Right atrium auricular region (tissue), 2 donors: ENCODE results near the gene RCE1. TPM values are rescaled to one million over a fixed set of nuclear protein-coding genes. Genes with fewer than 3 reads are reported as not detected.

Source experiments
- DNase-seq: peaks from one replicate; pipeline ENCODE4 v3.0.0-alpha.2; 2019; ENCODE audit warnings: low spot score
- H3K27ac ChIP-seq, 2 donors: fragments of 200-600 bp; sonication (generic); 1 replicate in 1 of 2; 2 replicates in 1 of 2; pipeline ENCODE4 v1.5.1; 2016 to 2019
- H3K27me3 ChIP-seq, 2 donors: fragments of 200-600 bp; sonication (generic); one replicate each; pipeline versions ENCODE4 v1.5.1 to v1.6.0; 2017 to 2019
- H3K36me3 ChIP-seq: fragments of 200-600 bp; sonication (generic); one replicate; pipeline ENCODE4 v1.5.1; 2016
- H3K4me1 ChIP-seq, 2 donors: fragments of 200-600 bp; sonication (generic); one replicate each; pipeline versions ENCODE4 v1.5.1 to v1.6.0; 2017 to 2019
- H3K4me3 ChIP-seq, 2 donors: fragments of 200-600 bp; sonication (generic); 1 replicate in 1 of 2; 2 replicates in 1 of 2; pipeline ENCODE4 v1.5.1; 2017 to 2019; ENCODE audit warnings: mild to moderate bottlenecking in 1 of 2, moderate library complexity in 1 of 2
- H3K9me3 ChIP-seq, 2 donors: fragments of 200-600 bp; sonication (generic); one replicate each; pipeline ENCODE4 v1.5.1; 2019
- total RNA-seq, 2 donors: library from RNA; depleted of rRNA; stranded (reverse); fragments of >200 nt; gene quantifications; one replicate each; pipeline ENCODE4 v1.1.0, GENCODE V29; 2016
- TF ChIP-seq, protein P1 (sequence below), 2 donors: fragments of 200-600 bp; sonication (generic); IDR thresholded peaks; one replicate each; pipeline ENCODE4 v1.5.1; 2019; ENCODE audit warnings: antibody characterized with exemption in 2 of 2

The RCE1 gene
- total RNA-seq, 2 donors from 2014 or later, result 6.4 to 8.1 TPM

DNA sequence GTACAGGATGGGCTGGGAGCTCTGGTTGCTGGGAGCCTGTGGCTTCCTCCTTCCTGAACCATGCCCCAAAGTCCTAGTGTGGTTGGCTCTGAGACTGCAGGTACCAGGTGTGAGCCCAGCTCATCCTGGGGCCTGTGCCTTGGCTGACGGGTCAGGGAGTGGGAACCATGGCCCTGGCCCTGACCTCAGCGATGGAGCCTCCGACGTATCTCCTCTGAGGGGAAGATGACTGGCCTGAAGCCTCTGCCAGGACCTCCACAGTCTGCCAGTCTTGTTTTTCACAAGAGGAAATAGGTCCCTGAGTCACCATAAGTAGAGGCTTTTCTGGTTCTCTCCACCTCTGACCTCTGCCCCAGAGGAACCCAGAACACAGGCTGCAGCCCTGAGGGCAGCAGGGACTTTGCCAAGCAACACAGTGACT, 3.4 kb downstream of the RCE1 start:
- Histone ChIP-seq H3K9me3 (no peaks in the 10 kb centered on the region), H3K36me3 (peaks cover 27% of the 10 kb centered on the region), H3K4me3 (no peak overlapping the region), H3K27ac (no peak overlapping the region), H3K27me3 (no peaks in the 10 kb centered on the region), H3K4me1 (peaks cover 0 to 26% of the 10 kb centered on the region in 2 donors)
- DNase-seq, result no peak
- TF ChIP-seq, protein P1, sequence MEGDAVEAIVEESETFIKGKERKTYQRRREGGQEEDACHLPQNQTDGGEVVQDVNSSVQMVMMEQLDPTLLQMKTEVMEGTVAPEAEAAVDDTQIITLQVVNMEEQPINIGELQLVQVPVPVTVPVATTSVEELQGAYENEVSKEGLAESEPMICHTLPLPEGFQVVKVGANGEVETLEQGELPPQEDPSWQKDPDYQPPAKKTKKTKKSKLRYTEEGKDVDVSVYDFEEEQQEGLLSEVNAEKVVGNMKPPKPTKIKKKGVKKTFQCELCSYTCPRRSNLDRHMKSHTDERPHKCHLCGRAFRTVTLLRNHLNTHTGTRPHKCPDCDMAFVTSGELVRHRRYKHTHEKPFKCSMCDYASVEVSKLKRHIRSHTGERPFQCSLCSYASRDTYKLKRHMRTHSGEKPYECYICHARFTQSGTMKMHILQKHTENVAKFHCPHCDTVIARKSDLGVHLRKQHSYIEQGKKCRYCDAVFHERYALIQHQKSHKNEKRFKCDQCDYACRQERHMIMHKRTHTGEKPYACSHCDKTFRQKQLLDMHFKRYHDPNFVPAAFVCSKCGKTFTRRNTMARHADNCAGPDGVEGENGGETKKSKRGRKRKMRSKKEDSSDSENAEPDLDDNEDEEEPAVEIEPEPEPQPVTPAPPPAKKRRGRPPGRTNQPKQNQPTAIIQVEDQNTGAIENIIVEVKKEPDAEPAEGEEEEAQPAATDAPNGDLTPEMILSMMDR (IDR thresholded peaks at IDR 0.05), result no peak

- Histone ChIP-seq H3K9me3 (no peaks in the 10 kb centered on the region), H3K27me3 (no peaks in the 10 kb centered on the region), H3K36me3 (peaks cover 27% of the 10 kb centered on the region), H3K27ac (no peak overlapping the region), H3K4me3 (no peak overlapping the region), H3K4me1 (peaks cover 0 to 16% of the 10 kb centered on the region in 2 donors)
- TF ChIP-seq, protein P1 (IDR thresholded peaks at IDR 0.05), result no peak
- DNase-seq, result no peak
Measured at GRCh38 chr11:66847461-66848232, 4.4 kb downstream of the RCE1 start.

DNA sequence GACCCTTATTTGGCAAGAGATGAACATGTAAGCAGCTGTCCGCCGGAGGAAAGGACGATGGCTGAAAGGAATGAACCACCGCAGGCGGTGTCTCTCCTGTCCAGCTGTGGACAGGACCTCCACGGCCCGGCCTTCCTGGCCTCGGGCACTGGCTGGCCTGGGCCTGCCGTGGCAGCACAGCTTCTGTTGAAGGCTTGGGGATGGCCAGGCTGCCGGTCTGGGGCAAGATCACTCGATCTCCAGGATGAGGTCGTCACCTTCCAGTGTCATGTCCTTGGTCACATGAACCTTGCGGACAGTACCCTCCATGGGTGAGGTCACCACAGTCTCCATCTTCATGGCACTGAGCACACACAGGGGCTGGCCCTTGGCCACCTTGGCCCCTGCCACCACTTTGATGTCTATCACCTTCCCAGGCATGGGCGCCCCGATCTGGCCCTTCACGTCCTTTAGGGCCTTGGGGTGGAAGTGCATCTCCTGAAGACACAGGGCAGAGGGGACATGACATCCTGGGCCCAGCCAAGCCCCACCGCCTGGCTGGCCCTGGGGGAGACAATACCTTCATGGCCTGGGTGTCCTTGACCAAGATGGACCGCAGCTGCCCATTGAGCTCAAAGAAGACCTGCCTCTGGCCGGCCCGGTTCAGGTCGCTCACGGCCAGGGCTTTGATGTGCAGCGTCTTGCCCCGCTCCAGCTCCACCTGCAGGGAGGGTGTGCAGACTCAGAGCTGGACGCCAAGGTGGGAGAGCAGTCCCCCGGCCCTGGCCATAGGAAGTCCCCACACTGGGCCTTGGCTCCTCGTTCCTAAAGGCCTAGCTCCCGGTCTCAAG, 5.6 kb downstream of the RCE1 start:
- Histone ChIP-seq H3K9me3 (no peaks in the 10 kb centered on the region), H3K4me1 (peaks cover 0 to 13% of the 10 kb centered on the region in 2 donors), H3K36me3 (peaks cover 27% of the 10 kb centered on the region), H3K27me3 (no peaks in the 10 kb centered on the region), H3K4me3 (no peak overlapping the region), H3K27ac (no peak overlapping the region)
- DNase-seq, result no peak
- TF ChIP-seq, protein P1 (IDR thresholded peaks at IDR 0.05), result no peak

DNA sequence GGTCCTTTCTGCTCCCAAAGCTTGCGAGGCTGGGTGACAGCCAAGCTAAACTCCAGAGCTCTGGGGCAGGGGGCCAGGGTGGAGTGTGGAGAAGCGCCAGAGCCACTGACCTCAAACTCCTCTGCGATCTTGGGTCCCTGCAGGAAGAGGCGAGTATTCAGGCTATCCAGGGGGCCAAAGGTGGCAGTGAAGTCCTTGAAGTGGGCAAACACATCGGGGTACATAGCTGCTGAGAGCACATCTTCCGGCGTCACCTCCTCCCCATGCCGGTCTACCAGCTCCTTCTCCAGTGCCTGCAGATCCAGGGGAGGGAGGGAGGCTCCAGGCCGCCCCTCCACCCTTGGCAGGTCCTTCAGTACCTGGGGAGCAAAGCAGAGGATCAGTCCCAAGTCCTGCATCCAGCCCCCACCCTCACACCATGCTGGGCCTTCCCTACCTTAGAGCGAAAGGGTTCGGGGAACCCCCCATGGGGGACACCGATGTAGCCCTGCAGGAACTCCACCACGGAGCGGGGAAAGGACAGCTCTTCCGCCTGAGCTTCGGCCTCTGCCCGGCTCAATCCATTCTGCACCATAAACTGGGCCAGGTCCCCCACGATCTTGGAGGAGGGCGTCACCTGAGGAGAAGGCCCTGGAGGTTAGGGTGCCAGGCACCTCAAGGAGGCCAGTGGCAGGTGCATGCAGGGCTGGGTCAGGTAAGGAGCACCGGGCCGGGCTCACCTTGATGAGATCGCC, 6.4 kb downstream of the RCE1 start:
- TF ChIP-seq, protein P1 (IDR thresholded peaks at IDR 0.05), result no peak
- DNase-seq, result no peak
- peaks cover 0 to 5% of the 10 kb centered on the region in 2 donors for H3K4me1 ChIP-seq
- no peaks in the 10 kb centered on the region for H3K9me3 ChIP-seq
- H3K27ac ChIP-seq, result no peak overlapping the region
- no peak overlapping the region for H3K4me3 ChIP-seq
- peaks cover 27% of the 10 kb centered on the region for H3K36me3 ChIP-seq
- H3K27me3 ChIP-seq, result no peaks in the 10 kb centered on the region

DNA sequence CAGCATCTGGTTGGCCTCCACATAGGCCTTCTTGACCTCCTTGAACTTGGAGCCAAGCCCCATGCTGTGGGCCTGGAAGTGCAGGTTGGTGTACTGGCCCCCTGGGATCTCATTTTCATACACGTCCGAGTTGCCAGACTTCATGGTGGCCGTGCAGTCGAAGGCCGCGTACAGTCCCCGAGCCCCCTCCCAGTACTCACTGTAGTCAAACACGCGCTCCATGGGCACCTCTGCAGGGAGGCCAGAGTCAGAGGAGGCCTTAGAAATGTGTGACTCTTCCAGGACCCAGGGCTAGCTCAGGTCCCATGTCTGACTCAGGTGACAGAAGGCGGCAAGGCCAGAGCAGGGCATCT, 7.0 kb downstream of the RCE1 start:
- H3K27me3 ChIP-seq, result no peaks in the 10 kb centered on the region
- no peak overlapping the region for H3K27ac ChIP-seq
- DNase-seq, result no peak
- H3K36me3 ChIP-seq, result peaks cover 23% of the 10 kb centered on the region
- TF ChIP-seq, protein P1 (IDR thresholded peaks at IDR 0.05), result no peak
- no peaks in the 10 kb centered on the region for H3K9me3 ChIP-seq
- H3K4me3 ChIP-seq, result no peak overlapping the region
- H3K4me1 ChIP-seq, result peaks cover 0 to under 1% of the 10 kb centered on the region in 2 donors
